Pulmonary artery endothelial cell (primary cell): ENCODE results near the gene SNAI1. TPM values are rescaled to one million over a fixed set of nuclear protein-coding genes. Genes with fewer than 3 reads are reported as not detected.
"Not testable (repeated sequence)": the region's sequence is repeated elsewhere in the genome, so short reads cannot be mapped to it uniquely, and the experiment has no call there.

Experiments
- DNase-seq: peaks from one replicate; pipeline ENCODE4 v3.0.0-alpha.2; 2011; ENCODE audit warnings: low read depth, low spot score
- total RNA-seq: library from RNA; depleted of rRNA; stranded (reverse); fragments of >200 nt; gene quantifications from 2 replicates; pipeline ENCODE4 v1.2.3, GENCODE V29; 2014

The SNAI1 gene
- total RNA-seq, 1 donor from 2014 or later, result 0.86 TPM

DNA sequence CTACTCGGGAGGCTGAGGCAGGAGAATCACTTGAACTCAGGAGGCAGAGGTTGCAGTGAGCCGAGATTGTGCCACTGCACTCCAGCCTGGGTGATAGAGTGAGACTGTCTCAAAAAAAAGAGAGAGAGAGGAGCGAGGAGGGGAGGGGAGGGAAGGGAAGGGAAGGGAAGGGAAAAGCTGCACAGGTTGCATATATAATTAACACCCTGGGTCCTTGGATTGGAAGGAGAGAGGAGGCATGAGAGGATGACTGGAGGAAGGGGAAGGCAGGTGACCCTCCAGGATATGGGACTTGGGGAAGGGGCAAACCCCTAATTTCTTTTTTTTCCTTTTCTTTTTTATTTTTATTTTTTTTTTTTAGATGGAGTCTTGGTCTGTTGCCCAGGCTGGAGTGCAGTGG is 28.8 kb downstream of the SNAI1 start:
- DNase-seq, result not testable (repeated sequence)

DNA sequence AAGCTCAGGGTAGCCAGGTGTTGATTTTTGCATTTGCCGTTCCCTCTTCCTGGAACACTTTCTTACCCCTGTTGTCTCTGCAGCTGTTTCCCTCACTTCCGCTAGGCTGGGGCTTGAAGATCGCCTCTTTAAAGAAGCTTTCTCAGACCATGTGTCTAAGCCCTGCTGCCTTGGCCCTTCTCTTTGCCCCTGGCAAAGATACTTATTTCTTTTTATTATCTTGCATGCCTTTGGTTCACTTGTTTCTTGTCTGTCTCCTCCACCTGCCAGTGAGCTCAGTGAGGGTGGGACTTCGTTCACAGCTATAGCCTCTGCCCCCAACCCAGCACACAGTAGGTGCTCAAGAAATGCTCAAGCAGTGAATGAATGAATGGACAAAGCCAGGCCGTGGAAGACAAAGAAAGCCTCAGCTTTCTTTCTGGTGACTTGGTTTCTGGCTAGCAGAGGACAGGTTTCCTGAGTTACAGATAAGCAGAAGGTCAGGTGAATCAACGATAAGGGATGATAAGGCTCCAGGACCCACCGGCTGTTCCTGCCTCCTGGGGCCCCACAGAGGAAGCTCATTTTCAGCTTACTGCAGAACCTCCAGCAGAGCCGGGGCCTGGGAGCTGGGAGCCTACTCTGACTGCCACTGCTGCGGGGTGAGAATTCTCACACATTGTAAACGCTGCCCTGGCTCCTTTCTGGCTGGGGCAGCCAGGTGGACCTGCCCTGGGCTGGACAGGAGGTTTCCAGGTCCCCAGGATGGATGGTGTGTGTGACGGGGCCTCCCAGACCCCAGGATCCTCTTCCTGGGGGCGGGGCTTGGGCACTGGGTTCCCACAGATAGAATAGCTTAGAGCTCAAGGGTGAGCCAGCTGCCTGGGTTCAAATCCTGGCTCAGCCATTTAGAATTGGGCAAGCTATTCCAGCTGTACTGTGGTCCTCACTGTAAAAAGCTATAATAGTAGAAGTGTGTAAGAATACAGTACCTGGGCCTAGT is 29.8 kb downstream of the SNAI1 start:
- DNase-seq, result no peak

DNA sequence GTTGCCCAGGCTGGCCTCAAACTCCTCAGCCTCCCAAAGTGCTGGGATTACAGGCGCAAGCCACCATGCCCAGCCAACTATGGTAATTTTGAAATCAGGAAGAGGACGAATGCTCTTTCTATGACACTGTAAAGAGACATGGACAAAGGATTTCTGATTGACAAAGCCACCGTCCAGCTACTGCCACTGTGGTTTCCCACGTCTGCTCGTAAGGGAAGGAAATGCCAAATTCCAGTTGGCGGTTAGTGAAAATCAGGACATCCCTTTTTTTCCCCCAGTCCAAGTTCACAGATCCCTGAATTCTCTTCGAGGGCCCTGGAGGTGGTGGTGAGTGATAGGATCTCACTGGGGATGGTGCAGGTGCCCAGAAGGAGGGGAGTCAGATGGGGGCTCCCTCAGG is 31.2 kb downstream of the SNAI1 start:
- DNase-seq, result no peak

DNA sequence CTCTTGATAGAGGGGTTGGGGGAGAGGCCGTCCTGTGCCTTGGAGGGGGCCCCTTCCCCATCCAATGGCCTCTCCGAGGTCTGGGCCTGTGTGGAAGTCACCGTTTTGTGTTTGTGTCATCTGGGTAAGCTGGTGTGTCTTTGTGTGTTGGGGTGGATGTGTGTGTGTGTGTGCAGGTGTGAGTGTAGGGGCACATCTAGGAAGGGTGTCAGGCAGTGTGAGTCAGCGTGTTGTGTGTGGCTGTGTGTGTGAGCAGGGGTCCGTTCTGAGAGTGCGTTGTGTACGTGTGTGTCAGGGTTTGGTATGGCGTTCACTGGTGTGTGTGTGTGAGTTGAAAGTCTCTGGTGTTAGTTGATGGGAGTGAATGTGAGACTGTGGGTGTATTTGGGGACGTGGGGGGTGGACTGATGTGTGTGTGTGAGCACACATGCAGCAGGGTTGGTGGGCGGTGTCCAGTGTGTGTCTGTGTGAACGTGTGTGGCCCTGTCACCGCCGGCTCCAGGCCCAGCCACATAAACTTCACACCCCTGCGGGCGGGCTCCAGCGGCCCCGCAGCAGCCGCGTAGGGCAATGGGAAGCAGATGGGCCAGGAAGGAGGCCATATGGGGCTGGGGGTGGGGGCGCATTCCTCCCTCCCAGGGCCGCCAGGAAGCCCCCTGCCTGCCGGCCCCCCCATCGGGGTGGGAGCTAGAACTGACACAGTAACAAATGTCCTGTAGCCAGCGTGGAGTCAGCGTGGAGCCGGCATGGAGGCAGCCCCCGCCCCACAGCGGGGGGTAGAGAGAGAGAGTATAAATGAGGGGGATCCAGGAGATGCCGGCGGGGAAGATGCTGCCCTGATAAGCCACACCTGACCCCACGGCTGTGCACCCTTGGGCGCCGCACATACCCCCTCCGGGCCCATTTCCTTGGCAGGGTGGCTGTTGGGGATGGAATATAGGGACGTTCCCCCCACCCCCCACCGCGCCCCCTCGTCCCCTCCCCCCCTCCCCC is 32.1 kb downstream of the SNAI1 start:
- DNase-seq, result no peak

DNA sequence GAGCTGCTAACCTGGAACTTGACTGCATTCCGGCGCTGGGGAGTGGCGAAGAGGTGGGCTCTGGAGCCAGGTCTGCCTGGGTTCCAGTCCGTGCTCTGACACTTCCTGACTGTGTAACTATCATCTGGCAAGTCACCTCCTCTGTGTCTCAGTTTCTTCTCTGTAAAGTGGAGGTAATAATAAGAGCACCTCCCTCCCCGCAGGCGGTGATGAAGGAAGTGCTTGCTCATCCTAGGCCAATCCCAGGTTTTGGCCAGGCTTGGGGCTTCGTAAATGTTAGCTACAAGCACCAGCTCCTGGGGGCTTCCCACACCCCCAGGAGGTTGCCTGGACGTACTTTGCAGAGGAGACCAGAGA is 32.8 kb downstream of the SNAI1 start:
- DNase-seq, result no peak

DNA sequence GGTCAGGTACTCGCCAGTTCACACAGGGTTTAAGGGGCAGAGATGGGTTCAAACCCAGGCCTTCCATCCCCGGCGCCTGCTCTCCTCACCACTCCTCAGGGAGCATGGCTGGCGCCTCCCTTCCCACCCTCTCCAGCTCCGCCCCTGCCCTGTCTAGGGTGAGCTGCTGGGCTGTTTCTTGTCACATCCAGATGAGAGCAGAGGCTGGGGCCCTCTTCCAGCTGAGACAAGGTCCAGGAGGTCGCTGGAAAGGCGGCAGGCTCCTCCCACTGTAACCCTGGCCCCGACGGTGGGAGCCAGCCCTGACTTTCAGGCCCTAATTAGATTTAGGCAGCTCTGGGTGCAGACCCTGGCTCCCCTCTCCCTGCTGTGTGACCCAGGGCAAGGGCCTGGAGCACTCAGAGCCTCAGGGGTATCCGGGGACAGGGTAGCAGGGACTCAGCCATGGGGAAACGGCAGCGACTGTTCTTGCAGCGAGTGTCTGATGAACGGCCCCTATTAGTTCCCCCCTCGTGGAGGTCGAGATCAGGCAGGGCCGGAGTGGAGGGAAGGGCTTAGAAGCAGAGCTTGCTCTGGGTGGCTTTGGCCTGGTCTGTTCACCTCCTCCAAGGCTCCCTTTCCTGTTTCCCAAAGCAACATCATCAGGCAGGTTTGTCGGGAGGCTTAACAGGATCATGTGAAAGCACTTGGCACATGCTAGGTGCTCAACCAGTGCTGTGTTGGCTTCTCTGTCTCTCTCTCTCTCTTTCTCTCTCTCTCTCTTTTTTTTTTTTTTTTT is 33.4 kb downstream of the SNAI1 start:
- no peak for DNase-seq

DNA sequence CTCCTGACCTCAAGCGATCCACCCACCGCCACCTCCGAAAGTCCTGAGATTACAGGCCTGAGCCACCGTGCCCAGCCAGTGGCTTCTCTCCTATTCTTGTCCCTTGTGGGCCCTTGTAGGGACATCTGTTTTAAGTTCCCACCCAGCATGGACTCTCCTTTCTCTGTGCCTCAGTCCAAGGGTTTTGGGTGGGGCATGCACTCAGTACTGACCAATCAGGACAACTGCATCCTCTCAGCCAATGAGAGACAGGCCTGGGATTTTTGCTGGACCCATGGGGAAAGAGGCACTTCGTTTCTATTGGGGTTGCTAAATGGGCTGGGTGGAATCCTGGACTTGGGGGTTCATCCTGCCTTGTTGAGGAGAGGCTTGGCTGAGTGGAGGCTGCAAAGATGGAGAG is 34.4 kb downstream of the SNAI1 start:
- no peak for DNase-seq

DNA sequence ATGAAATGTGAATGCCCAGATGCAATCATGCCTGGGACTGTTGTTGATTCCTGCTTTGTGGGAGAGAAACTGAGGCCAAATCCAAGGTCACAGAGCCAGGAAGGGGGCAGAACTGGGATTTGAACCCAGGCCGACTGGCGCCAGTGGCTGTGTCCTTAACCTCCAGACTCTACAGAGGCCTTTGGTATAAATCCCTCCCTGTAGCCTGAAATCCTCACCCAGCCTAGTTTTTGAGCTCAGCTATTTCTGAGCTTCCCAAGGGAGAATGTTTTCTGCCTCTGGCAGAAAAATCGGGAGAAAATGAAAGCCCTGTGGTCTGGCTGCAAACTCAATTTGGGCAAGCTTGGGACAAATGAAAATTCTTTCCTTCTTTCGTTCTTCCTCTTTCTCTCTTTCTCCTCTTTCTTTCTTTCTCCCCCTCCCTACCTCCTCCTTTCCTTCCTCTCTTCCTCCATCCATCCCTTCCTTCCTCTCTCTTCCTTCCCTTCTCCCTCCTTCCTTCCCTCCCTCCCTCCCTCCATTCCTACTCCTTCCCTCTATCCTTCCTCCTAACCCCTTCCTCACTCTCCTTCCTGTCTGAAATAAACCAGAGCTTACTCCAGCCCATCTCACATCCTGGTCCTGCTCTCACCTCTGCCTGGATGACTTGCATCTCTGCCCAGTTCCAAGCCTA is 34.9 kb downstream of the SNAI1 start:
- no peak for DNase-seq

DNA sequence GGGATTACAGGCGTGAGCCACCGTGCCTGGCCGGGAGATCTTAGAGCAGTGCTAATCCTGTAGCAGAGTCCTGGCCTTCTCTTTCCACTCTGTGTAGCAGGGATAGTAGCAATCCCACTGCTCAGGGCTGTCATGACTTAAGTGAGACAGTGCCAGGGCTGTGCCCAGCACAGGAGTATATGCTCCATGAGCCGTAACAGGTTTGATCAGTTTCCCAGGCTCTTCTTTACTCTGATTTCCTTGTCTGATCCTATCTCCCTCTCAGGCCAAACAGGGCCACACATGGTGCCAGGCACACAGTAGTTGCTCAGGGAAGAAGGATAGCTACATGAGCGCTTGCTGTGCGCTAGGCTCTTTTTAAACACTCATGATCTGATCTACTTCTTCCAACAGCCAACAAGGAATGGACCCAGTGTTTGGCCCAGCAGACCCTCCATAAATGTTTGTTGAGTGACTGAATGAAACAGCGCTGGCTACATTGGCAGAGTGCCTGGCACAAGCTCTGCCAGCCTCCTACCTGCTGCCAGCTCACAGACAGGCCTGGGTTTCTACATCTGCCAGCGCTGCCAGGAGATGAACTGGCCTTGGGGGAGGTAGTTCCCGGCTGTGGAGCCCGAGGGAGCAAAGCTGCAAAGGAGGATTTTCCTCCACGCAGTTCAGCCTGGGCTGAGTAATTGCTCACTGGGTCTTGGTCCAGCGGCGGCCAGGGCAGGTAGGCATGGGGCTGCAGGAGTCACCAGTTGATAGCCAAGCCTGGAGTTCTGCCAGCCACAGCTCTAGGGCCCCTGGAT is 36.9 kb downstream of the SNAI1 start:
- no peak for DNase-seq

DNA sequence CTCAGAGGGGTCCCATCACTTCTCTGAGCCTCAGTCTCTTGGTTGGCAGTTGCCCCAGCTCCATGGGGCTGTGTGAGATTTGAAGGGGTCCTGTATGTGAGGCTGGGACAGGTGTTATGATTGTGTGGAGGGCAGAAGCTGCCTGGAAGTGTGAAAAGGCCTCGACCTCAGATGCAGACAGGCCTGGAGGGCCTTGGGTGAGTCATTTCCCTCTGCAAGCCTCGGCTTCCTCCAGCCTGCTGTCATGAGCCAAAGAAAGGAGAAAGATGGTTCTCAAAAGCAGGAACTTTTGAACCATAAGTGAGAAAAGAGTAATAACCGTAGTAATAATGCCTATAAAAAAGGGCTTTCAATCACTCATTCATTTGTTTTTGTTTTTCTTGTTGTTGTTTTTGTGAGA is 37.5 kb downstream of the SNAI1 start:
- DNase-seq, result no peak

DNA sequence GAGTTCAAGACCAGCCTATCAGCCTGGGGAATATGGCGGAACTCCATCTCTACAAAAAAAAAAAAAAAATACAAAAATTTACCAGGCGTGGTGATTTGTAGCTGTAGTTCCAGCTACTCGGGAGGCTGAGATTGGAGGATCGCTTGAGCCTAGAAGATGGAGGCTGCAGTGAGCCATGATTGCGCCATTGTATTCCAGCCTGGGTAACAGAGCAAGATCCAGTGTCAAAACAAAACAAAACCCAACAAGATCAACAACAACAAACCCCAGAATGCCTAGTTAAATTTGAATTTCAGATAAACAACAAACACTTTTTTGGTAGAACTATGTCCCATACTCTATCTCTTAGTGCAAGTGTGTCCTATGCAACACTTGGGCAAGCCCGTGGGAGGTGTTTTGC is 39.9 kb downstream of the SNAI1 start:
- no peak for DNase-seq

DNA sequence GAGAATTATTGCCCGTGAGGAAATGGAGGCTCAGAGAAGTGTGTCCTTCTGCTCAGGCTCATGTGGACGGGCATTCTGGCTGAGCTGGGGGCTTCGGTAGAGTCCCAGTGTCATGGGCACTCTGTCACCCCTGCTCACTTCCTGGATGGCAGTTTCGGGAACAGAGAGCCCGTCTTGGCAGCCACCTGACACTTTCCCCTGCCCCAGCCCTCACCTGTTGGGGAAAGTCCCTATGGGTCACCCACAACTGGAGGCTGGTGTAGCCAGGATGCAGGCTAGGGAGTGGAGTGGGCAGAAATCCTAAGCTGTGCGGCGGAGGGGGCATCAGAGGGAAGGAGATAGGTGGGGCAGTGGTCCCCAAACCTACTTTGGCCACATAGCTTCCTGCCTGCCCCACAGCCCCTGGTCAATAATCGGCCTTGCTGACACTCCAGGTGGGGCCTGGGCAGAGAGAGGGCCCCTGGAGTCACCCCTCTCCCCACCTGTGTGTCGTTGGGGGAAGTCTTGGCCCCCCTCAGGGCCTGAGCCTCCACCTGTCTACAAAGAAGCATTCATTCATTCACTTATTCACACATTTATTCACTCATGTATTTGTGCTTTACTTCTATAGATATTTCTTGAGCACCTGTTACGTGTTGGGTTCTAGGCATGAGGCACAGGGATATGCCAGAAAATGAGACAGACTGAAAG is 40.5 kb downstream of the SNAI1 start:
- DNase-seq, result no peak

DNA sequence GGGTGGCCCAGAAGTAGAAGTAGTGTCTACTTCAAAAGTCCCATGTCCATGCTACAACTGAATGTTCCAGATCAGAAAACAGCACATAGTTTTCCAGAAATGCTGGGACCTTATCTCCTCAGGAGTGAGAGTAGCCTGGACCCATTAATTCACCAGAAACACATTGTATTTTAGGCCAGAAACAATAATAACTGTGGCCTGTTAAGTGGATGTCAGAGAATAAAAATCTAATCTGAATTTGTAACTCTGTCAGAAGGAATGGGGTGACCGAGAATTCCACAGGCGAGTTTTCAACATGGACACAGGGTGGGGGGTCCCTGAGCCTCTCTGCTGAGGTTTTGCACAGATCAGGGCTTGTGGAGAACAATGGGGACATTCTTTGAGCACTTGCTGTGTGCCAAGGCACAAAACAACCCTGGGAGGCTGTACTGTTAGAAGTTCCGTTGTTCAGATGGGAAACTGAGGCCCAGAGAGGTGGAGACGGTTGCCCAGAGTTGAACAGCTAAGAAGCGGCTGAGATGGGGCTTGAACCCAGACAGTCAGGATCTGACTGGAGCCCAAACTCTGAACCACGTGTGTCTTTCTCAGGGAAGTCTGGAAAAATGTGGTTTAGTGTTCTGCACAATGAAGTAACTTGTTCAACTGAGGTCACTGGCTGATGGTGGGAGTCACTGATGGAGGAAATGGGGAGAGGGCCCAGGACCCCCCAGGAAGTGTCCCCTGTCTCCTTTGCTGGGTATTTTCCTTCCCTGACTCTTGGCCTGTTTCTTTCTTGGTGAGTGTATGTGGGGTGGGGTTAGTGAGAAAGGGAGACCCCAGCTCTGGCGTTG is 44.2 kb downstream of the SNAI1 start:
- DNase-seq, result no peak

DNA sequence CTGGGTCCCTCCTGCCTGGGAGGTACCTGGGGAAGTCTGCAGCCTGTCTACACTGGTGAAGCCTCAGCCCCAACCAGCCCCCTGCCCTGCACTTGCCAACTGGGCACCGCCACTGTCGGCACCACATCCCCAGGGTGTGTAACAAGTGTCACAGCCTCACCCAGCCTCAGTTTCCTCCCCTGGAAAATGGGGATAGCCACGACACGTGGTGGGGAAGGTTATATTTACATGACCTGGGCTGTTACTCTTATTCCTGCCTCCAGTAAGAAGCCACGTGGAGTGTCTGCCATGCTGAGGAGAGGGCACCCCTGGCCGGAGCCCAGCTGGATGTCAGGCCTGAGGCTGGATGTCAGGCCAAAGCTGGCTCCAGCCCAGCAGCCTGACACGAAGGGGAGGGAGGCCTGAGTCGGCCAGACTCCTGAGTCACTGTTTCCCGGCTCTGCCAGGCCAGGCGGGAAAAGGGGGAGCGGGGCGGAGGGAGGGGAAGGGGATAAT is 44.9 kb downstream of the SNAI1 start:
- peak; percentile 87 for DNase-seq

DNA sequence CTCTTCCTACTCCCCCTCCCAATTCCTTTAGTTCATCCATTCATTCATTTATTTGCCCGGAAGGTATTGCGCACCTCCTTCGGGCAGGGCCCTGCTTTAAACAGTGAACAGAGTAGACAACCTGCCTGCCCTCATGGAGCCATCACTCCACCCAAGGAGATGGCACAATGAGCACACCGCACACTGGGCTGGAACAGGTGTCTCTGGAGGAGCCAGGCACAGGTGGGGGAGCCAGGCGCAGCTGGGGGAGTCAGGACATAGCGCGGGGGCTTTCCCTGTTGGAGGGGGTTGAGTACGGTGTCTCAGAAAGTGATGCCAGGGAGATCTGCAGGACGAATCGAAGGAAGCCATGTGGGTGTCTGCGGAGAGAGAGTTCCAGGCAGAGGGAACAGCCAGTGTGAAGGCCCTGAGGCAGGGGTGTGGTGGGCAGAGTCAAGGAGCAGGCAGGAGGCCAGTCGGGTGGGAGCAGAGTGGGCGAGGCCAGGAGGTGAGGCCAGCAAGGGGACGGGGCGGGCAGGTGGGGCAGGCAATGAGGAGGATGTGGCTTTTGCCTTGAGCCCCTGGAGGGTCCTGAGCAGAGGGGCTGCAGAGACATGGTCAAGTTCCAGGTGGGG is 46.4 kb downstream of the SNAI1 start:
- DNase-seq, result no peak

DNA sequence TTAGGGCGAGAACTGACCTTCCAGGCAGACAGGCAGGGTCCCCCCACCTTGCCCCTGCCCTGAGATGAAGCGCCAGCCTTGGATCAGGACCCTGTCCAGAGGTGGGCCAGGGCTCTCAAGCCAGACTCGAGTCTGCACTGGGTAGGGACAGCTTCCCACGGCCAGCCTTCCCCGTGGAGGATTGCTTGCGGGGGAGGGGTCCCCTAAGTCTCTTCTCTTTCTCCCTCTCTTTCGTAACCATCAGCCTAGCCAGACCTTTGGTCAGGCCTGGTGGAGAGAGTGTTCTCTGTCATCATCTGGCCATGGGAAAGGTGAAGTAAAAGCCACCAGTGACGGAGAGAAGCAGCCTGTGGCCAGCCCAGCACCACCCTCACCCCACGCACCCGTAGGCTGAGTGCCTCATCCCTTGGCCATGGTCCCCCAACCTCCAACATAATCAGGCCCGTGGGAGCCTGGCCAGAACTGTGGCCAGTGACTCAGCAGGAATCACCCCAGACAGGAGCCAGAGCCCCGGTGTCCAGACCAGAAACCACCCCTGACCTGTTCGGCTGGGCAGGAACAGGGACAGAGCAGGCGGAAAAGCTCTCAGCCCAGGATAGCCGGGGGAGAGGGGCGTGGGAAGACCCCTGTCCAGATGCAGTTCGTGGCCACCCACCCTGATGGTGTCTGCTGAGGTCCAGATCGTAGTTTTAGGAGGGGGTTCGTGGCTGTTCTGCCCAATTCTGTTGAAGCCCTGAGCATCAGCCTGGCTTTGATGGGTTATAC is 47.1 kb downstream of the SNAI1 start:
- DNase-seq, result peak; percentile 72
